Fibroblast of lung (primary cell): ENCODE measurements around the gene LPXN. TPM values are rescaled to one million over a fixed set of nuclear protein-coding genes. Genes with fewer than 3 reads are reported as not detected.
A peak's percentile ranks its signal among the peaks of the same experiment; 100 is the strongest.

Experiments used
- DNase-seq, 2 donors: peaks; one replicate each; pipeline versions ENCODE4 v3.0.0 to v3.0.0-alpha.2; 2010; ENCODE audit warnings: low read depth in 2 of 2
- H2AFZ ChIP-seq: 2 replicates; pipeline ENCODE4 v1.5.1; 2012; ENCODE audit warnings: low read length, control low read depth, inconsistent platforms
- H3K27ac ChIP-seq: 2 replicates; pipeline ENCODE4 v1.5.1; 2011; ENCODE audit warnings: low read length, control low read depth; ENCODE audit not compliant: insufficient read depth
- H3K27me3 ChIP-seq: 2 replicates; pipeline ENCODE4 v1.5.1; 2011; ENCODE audit warnings: mild to moderate bottlenecking, low read length; ENCODE audit not compliant: control insufficient read depth, insufficient read depth
- H3K36me3 ChIP-seq: 2 replicates; pipeline ENCODE4 v1.5.1; 2011; ENCODE audit warnings: low read length; ENCODE audit not compliant: control insufficient read depth, insufficient read depth
- H3K4me1 ChIP-seq: 2 replicates; pipeline ENCODE4 v1.5.1; 2011; ENCODE audit warnings: low read length; ENCODE audit not compliant: control insufficient read depth, insufficient read depth; ENCODE audit errors: extremely low read depth
- H3K4me2 ChIP-seq: 2 replicates; pipeline ENCODE4 v1.5.1; 2011; ENCODE audit warnings: low read length, control low read depth; ENCODE audit not compliant: insufficient read depth; ENCODE audit errors: extremely low read depth
- H3K4me3 ChIP-seq, 4 experiments: fragments of 200-600 bp in 1 of 4; sonication (generic) in 1 of 4; replicated peaks in 1 of 4; 2 replicates each; pipeline ENCODE4 v1.5.1; 2011 to 2016; ENCODE audit warnings: low read length in 4 of 4, low read depth in 3 of 4, mild to moderate bottlenecking in 3 of 4, control low read depth in 2 of 4, inconsistent platforms in 1 of 4, mixed read lengths in 1 of 4; ENCODE audit not compliant: insufficient read depth in 1 of 4; ENCODE audit errors: control extremely low read depth in 1 of 4
- H3K79me2 ChIP-seq: 2 replicates; pipeline ENCODE4 v1.5.1; 2012; ENCODE audit warnings: mild to moderate bottlenecking, low read length, inconsistent platforms; ENCODE audit not compliant: control insufficient read depth, insufficient read depth
- H3K9ac ChIP-seq: 2 replicates; pipeline ENCODE4 v1.5.1; 2011; ENCODE audit warnings: mild to moderate bottlenecking, low read length, control low read depth; ENCODE audit not compliant: insufficient read depth
- H3K9me3 ChIP-seq: 2 replicates; pipeline ENCODE4 v1.5.1; 2012; ENCODE audit warnings: low read depth, low read length; ENCODE audit not compliant: control insufficient read depth, insufficient read depth
- H4K20me1 ChIP-seq: 2 replicates; pipeline ENCODE4 v1.5.1; 2011; ENCODE audit warnings: low read length; ENCODE audit not compliant: control insufficient read depth, insufficient read depth; ENCODE audit errors: extremely low read depth
- EZH2 ChIP-seq: IDR thresholded peaks from 2 replicates; pipeline ENCODE4 v1.5.1; 2012; ENCODE audit warnings: low read length, control low read depth, mild to moderate bottlenecking; ENCODE audit errors: missing control alignments
- polyA minus RNA-seq: library from RNA; depleted of rRNA, polyadenylated mRNA; stranded (reverse); fragments of >200 nt; gene quantifications from 2 replicates; pipeline ENCODE4 v1.2.3, GENCODE V29; 2011; ENCODE audit warnings: low replicate concordance
- polyA plus RNA-seq, 2 donors: library from polyadenylated mRNA; depleted of rRNA in 1 of 2; stranded (reverse) in 1 of 2; unstranded in 1 of 2; fragments of >200 nt; gene quantifications; 2 replicates each; pipeline ENCODE4 v1.2.1, GENCODE V29; 2011 to 2012; ENCODE audit warnings: missing spikeins in 1 of 2
- total RNA-seq: library from RNA; depleted of rRNA; stranded (reverse); fragments of >200 nt; gene quantifications from 2 replicates; pipeline ENCODE4 v1.2.1, GENCODE V29; 2014
- TF ChIP-seq, protein P1 (sequence below), 2 donors: IDR thresholded peaks in 1 of 2; conservative IDR thresholded peaks in 1 of 2; 1 replicate in 1 of 2; 2 replicates in 1 of 2; pipeline ENCODE4 v1.5.1; 2011 to 2012; ENCODE audit warnings: low read length in 2 of 2, control low read depth in 1 of 2, inconsistent platforms in 1 of 2, low read depth in 1 of 2, mild to moderate bottlenecking in 1 of 2

The LPXN gene
- total RNA-seq (2.8 and 8.6 TPM in 2 replicates), polyA plus RNA-seq (9.2 and 40.2 TPM in 2 replicates), polyA minus RNA-seq (9.8 and 64.1 TPM in 2 replicates)
- polyA plus RNA-seq (2012) = 4.8 and 21.0 TPM in 2 replicates

DNA sequence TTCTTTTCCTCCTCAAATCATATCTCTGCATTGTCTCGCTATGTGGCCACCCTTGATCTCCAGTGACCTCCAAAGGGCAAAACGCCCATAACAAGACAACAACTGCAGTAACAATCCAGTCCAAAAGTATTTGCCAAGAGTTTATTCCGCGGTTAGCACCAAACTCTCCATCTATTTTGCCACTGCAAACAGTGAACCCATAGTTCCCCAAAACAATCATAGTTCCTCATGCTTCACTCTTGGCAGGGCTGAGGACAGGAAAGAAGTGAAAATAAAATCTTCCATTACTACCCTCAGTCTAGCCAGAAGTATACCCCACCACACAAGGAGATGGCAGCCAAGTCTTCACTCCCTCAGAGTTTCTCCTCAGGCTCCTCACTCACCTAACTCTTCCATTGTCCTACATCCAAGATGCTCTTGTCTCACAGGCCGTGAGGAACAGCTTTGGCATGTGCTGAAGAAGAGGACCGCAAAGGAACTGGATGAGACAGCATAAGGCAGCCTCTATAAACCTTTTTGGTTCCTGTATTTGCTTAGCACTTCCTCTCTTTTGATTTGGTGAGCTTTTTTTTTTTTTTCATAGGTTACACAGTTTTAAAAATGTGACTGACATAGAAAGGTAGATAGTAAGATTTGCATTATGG is at the start of gene LPXN:
Gene LPXN, minus strand, starts transcription at position 480 of the 644 bp plus-strand sequence. Its CDS starts 84 bp downstream, at position 396.
- Histone ChIP-seq H3K27ac (peak within 1 kb of the TSS; percentile 97), H3K79me2 (peaks cover 17% of the 10 kb centered on the region), H3K9ac (no peak within 1 kb of the TSS), H3K4me3 (peak within 1 kb of the TSS in 3 of 4 experiments; percentile 3 to 93 (median 92)), H3K9me3 (no peaks in the 10 kb centered on the region), H3K27me3 (no peaks in the 10 kb centered on the region), H2AFZ (no peak within 1 kb of the TSS), H3K4me1 (peaks cover 29% of the 10 kb centered on the region), H4K20me1 (no peaks in the 10 kb centered on the region), H3K36me3 (no peaks in the 10 kb centered on the region), H3K4me2 (peak within 1 kb of the TSS; percentile 72)
- TF ChIP-seq EZH2 = no peak
- TF ChIP-seq, protein P1, sequence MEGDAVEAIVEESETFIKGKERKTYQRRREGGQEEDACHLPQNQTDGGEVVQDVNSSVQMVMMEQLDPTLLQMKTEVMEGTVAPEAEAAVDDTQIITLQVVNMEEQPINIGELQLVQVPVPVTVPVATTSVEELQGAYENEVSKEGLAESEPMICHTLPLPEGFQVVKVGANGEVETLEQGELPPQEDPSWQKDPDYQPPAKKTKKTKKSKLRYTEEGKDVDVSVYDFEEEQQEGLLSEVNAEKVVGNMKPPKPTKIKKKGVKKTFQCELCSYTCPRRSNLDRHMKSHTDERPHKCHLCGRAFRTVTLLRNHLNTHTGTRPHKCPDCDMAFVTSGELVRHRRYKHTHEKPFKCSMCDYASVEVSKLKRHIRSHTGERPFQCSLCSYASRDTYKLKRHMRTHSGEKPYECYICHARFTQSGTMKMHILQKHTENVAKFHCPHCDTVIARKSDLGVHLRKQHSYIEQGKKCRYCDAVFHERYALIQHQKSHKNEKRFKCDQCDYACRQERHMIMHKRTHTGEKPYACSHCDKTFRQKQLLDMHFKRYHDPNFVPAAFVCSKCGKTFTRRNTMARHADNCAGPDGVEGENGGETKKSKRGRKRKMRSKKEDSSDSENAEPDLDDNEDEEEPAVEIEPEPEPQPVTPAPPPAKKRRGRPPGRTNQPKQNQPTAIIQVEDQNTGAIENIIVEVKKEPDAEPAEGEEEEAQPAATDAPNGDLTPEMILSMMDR (conservative IDR thresholded peaks at IDR 0.05 in 1 of 2, IDR thresholded peaks at IDR 0.05 in 1 of 2; ENCODE audit: low read depth in 1 of 2, low read length in 2 of 2) = no peak
- peak in 1 of 2 donors; percentile 82 for DNase-seq

DNA sequence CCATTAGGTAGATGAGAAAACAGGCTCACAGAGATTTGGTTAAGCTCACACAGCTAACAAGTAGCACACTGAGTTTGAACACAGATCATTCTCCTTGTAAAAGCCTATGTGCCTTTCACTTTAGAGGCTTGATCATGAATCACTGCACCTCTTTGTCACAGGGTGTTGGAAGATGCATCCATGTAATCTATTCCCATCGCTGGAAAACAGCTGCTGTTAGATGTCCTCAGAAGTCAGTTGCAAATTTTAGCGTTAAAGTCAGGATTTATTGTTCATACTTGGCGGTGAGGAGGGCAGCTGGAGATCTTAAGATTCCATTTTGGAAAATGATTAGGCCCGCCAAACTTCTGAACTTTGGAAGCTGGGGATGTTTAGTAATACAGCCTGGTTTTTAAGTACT is 49.4 kb upstream of the LPXN start:
- Histone ChIP-seq H3K36me3 (peaks cover 3% of the 10 kb centered on the region), H3K79me2 (peaks cover 2% of the 10 kb centered on the region), H3K4me2 (no peak overlapping the region), H2AFZ (no peak overlapping the region), H3K27me3 (no peaks in the 10 kb centered on the region), H3K27ac (no peak overlapping the region), H4K20me1 (no peaks in the 10 kb centered on the region), H3K9me3 (no peaks in the 10 kb centered on the region), H3K4me1 (peaks cover 30% of the 10 kb centered on the region), H3K9ac (no peak overlapping the region), H3K4me3 (no peak overlapping the region)
- no peak for DNase-seq
- no peak for TF ChIP-seq EZH2
- TF ChIP-seq, protein P1 (conservative IDR thresholded peaks at IDR 0.05 in 1 of 2, IDR thresholded peaks at IDR 0.05 in 1 of 2; ENCODE audit: low read depth in 1 of 2, low read length in 2 of 2) = no peak

DNA sequence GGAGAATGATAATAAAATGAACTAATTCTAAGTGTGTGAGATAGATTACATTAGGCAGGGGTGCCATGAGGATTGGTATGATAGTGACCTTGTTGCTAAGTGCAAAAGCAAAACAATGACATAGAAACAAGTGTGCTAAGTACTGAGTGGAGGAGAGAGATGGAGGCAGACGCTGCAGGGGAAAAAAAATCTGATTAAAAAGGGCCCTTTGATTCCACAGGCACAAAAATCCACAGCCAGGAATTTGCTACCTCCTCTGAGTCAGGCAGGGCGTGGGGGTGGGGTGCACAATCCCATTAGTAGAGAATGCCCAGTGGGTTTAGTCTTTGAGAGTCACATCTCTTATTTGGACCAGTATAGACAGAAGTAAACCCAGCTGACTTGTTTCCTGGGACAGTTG is 46.7 kb upstream of the LPXN start, which contains the start of gene CNTF:
Gene CNTF, plus strand, starts transcription at position 322 of the 400 bp plus-strand sequence. CDS start 88 bp downstream, outside the sequence.
- no peaks in the 10 kb centered on the region for H3K27me3 ChIP-seq
- DNase-seq = peak in 1 of 2 donors; percentile 61
- no peaks in the 10 kb centered on the region for H4K20me1 ChIP-seq
- TF ChIP-seq, protein P1 (conservative IDR thresholded peaks at IDR 0.05 in 1 of 2, IDR thresholded peaks at IDR 0.05 in 1 of 2; ENCODE audit: low read depth in 1 of 2, low read length in 2 of 2) = no peak
- no peak for TF ChIP-seq EZH2
- H2AFZ ChIP-seq = no peak within 1 kb of the TSS
- H3K9me3 ChIP-seq = no peaks in the 10 kb centered on the region
- peak within 1 kb of the TSS; percentile 1 for H3K27ac ChIP-seq
- no peak within 1 kb of the TSS for H3K4me3 ChIP-seq
- H3K4me1 ChIP-seq = peaks cover 11% of the 10 kb centered on the region
- H3K9ac ChIP-seq = no peak within 1 kb of the TSS
- no peak within 1 kb of the TSS for H3K4me2 ChIP-seq
- H3K79me2 ChIP-seq = peaks cover 7% of the 10 kb centered on the region
- H3K36me3 ChIP-seq = peaks cover 5% of the 10 kb centered on the region
